ENCODE measurements around the gene FARP1.

The FARP1 gene

GRCh38 chr13:98436233-98436910, 293.5 kb downstream of the FARP1 start:
- FAIRE-seq, result no peak

- no peak for FAIRE-seq
Observed at GRCh38 chr13:98438246-98439125, 295.6 kb downstream of the FARP1 start.

GRCh38 chr13:98439126-98439828, 296.4 kb downstream of the FARP1 start:
- FAIRE-seq, result no peak

- FAIRE-seq, result no peak
Observed at GRCh38 chr13:98439896-98440295, 297.0 kb downstream of the FARP1 start.

GRCh38 chr13:98440390-98441055, 297.6 kb downstream of the FARP1 start:
- no peak for FAIRE-seq

- no peak for FAIRE-seq
Observed at GRCh38 chr13:98441056-98441676, 298.3 kb downstream of the FARP1 start.

GRCh38 chr13:98442391-98443230, 299.7 kb downstream of the FARP1 start:
- no peak for FAIRE-seq

GRCh38 chr13:98443329-98443728, 300.4 kb downstream of the FARP1 start:
- FAIRE-seq, result no peak

- FAIRE-seq, result no peak
Observed at GRCh38 chr13:98443800-98444325, 301.0 kb downstream of the FARP1 start.

- FAIRE-seq, result no peak
Observed at GRCh38 chr13:98444381-98444780, 301.5 kb downstream of the FARP1 start.

- FAIRE-seq, result no peak
Observed at GRCh38 chr13:98445340-98446233, 302.7 kb downstream of the FARP1 start.

GRCh38 chr13:98446234-98446621, 303.3 kb downstream of the FARP1 start:
- FAIRE-seq, result no peak

- no peak for FAIRE-seq
Observed at GRCh38 chr13:98447130-98447529, 304.2 kb downstream of the FARP1 start.

GRCh38 chr13:98447881-98448641, 305.2 kb downstream of the FARP1 start:
- FAIRE-seq, result peak; percentile 9

GRCh38 chr13:98448642-98448928, 305.7 kb downstream of the FARP1 start:
- FAIRE-seq, result no peak

- FAIRE-seq, result no peak
Observed at GRCh38 chr13:98449273-98449672, 306.4 kb downstream of the FARP1 start.

- FAIRE-seq, result no peak
Observed at GRCh38 chr13:98450026-98450425, 307.1 kb downstream of the FARP1 start.

GRCh38 chr13:98450539-98451111, 307.7 kb downstream of the FARP1 start:
- no peak for FAIRE-seq

All from islet of Langerhans (tissue), 1 donor.